DND-41 (cell line): Measurements from ENCODE around the gene GNG4.

ENCODE experiments used
- ATAC-seq: fragments of 200-7000 bp; cut with Tn5 transposase; 3 replicates; pipeline ENCODE4 v1.9.1; 2021; ENCODE audit warnings: low read depth; ENCODE audit not compliant: insufficient read depth
- DNase-seq: peaks from one replicate; pipeline ENCODE4 v3.0.0-alpha.2; 2020
- H2AFZ ChIP-seq: 2 replicates; pipeline ENCODE4 v1.6.0; 2012; ENCODE audit warnings: low read depth, low read length
- H3K27ac ChIP-seq: 2 replicates; pipeline ENCODE4 v1.5.1; 2012; ENCODE audit warnings: low read length, inconsistent platforms
- H3K27me3 ChIP-seq: fragments of 200-600 bp; sonication (generic); 2 replicates; pipeline ENCODE4 v1.6.0; 2012; ENCODE audit warnings: low read length, mild to moderate bottlenecking, inconsistent platforms; ENCODE audit not compliant: insufficient read depth, poor library complexity
- H3K36me3 ChIP-seq: 2 replicates; pipeline ENCODE4 v1.5.1; 2012; ENCODE audit warnings: low read length, inconsistent platforms; ENCODE audit not compliant: insufficient read depth
- H3K4me1 ChIP-seq: 2 replicates; pipeline ENCODE4 v1.5.1; 2012; ENCODE audit warnings: mild to moderate bottlenecking, low read length; ENCODE audit not compliant: insufficient read depth
- H3K4me2 ChIP-seq: 2 replicates; pipeline ENCODE4 v1.6.0; 2012; ENCODE audit warnings: mild to moderate bottlenecking, moderate library complexity, low read length, inconsistent platforms; ENCODE audit not compliant: insufficient read depth
- H3K4me3 ChIP-seq, 2 experiments: fragments of 200-600 bp in 1 of 2; shearing (Covaris generic) in 1 of 2; 2 replicates each; pipeline ENCODE4 v1.5.1; 2012 to 2016; ENCODE audit warnings: inconsistent platforms in 2 of 2, low read length in 2 of 2, mild to moderate bottlenecking in 2 of 2, low read depth in 1 of 2, moderate library complexity in 1 of 2
- H3K79me2 ChIP-seq: 2 replicates; pipeline ENCODE4 v1.6.0; 2012; ENCODE audit warnings: low read length, inconsistent platforms; ENCODE audit not compliant: insufficient read depth
- H3K9ac ChIP-seq: 2 replicates; pipeline ENCODE4 v1.6.0; 2012; ENCODE audit warnings: low read depth, mild to moderate bottlenecking, inconsistent platforms, low read length, moderate library complexity
- H3K9me3 ChIP-seq: 2 replicates; pipeline ENCODE4 v1.5.1; 2012; ENCODE audit warnings: low read length, moderate library complexity, mild to moderate bottlenecking, inconsistent platforms; ENCODE audit not compliant: insufficient read depth, severe bottlenecking
- H4K20me1 ChIP-seq: 2 replicates; pipeline ENCODE4 v1.6.0; 2012; ENCODE audit warnings: low read length; ENCODE audit not compliant: insufficient read depth
- EZH2 ChIP-seq: IDR thresholded peaks from 3 replicates; pipeline ENCODE4 v1.6.1; 2012; ENCODE audit warnings: borderline replicate concordance, low read depth, mild to moderate bottlenecking, moderate library complexity, low read length, inconsistent platforms; ENCODE audit not compliant: severe bottlenecking
- TF ChIP-seq, protein P1 (sequence below): IDR thresholded peaks from 2 replicates; pipeline ENCODE4 v1.5.1; 2012; ENCODE audit warnings: borderline replicate concordance, low read length, moderate library complexity, mild to moderate bottlenecking; ENCODE audit not compliant: poor library complexity, severe bottlenecking; ENCODE audit errors: extremely low read depth

The GNG4 gene

DNA sequence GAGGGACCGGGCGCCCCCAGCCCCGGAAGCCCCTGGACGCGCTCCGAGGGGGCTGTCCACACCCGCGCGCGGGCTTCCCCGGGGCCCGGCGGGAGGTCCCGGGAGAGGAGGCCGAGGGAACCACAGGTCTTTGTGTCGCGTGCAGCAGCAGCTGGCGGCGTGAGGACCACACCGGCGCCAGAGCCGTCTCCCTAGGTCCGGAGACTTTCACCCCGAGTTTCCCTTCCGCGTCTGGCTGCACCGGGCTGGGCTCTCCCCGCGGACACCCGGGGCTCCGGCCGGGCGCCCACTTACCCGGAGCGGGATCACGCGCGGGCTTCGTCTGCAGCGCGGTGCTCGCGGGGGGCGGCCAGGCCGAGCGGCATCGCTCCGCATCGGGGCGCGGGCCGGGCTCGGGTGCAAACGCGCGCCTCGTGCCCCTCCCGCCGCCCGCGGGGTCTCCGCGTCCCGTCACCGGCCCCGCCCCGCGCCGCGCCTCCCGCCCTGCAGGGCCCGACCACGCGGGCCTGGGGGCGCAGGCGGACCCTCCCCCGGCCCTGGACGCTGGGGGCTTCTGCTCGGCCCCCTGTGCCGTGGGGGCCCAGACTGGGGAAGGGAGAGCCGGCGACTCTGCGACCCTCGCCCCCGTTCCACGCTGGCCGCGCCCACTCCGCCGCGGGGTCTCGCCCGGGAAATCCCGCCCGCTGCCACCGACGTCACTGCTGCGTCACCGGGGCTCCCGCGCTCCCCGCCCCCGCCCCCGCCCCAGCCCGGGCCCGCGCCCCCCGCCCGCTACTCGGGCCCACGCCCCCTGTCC lies at the start of gene GNG4:
Gene GNG4 (minus strand): TSS at position 417 of the 796 bp plus-strand sequence. CDS start 65,946 bp downstream, outside the sequence.
- peak within 1 kb of the TSS; percentile 55 for H3K4me2 ChIP-seq
- peak within 1 kb of the TSS; percentile 52; the same call in 1 of the 2 replicates for H2AFZ ChIP-seq
- ATAC-seq = 0 out of 3 replicates have a peak, but pooled peaks have one; percentile 13

DNA sequence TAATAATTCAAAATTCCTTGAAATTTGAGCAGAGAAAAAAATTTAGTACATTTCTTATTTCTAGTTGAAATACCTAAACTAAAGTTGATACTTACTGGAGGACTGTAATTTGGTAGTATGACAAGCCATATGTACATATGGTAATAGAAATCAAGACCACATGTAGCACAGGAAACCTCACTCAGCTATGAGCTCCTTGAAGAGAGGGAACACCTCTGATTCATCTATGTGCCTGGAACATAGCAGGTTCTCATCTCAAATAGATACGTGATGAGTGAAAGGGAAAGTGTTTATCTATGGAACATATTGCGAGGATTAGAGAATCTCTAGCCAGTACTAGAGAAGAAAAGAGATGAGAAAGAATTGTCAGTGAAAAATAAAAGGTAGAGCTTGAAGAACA lies 47.9 kb upstream of the GNG4 start:
- H3K27me3 ChIP-seq = no peaks in the 10 kb centered on the region
- no peak overlapping the region for H3K4me3 ChIP-seq
- DNase-seq (no peak), ATAC-seq (no peak)
- no peak overlapping the region for H3K9ac ChIP-seq
- H2AFZ ChIP-seq = no peak overlapping the region
- H4K20me1 ChIP-seq = no peaks in the 10 kb centered on the region
- no peak overlapping the region for H3K27ac ChIP-seq
- H3K4me2 ChIP-seq = no peak overlapping the region
- no peak for TF ChIP-seq EZH2
- TF ChIP-seq, protein P1, sequence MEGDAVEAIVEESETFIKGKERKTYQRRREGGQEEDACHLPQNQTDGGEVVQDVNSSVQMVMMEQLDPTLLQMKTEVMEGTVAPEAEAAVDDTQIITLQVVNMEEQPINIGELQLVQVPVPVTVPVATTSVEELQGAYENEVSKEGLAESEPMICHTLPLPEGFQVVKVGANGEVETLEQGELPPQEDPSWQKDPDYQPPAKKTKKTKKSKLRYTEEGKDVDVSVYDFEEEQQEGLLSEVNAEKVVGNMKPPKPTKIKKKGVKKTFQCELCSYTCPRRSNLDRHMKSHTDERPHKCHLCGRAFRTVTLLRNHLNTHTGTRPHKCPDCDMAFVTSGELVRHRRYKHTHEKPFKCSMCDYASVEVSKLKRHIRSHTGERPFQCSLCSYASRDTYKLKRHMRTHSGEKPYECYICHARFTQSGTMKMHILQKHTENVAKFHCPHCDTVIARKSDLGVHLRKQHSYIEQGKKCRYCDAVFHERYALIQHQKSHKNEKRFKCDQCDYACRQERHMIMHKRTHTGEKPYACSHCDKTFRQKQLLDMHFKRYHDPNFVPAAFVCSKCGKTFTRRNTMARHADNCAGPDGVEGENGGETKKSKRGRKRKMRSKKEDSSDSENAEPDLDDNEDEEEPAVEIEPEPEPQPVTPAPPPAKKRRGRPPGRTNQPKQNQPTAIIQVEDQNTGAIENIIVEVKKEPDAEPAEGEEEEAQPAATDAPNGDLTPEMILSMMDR = no peak
- no peaks in the 10 kb centered on the region for H3K36me3 ChIP-seq
- H3K4me1 ChIP-seq = no peaks in the 10 kb centered on the region
- H3K79me2 ChIP-seq = no peaks in the 10 kb centered on the region
- H3K9me3 ChIP-seq = no peaks in the 10 kb centered on the region

More for the DNA sequence above, at the start of gene GNG4:
- H3K79me2 ChIP-seq = no peaks in the 10 kb centered on the region
- no peak for DNase-seq
- H3K27ac ChIP-seq = no peak within 1 kb of the TSS
- H4K20me1 ChIP-seq = no peaks in the 10 kb centered on the region
- peaks cover 11% of the 10 kb centered on the region for H3K4me1 ChIP-seq
- H3K9me3 ChIP-seq = no peaks in the 10 kb centered on the region
- no peak within 1 kb of the TSS for H3K9ac ChIP-seq
- peaks cover 13% of the 10 kb centered on the region for H3K27me3 ChIP-seq
- peak within 1 kb of the TSS in 1 of 2 experiments; percentile 6; a peak in 1 of 4 replicates for H3K4me3 ChIP-seq
- no peak for TF ChIP-seq EZH2
- TF ChIP-seq, protein P1 = no peak
- no peaks in the 10 kb centered on the region for H3K36me3 ChIP-seq

DNA sequence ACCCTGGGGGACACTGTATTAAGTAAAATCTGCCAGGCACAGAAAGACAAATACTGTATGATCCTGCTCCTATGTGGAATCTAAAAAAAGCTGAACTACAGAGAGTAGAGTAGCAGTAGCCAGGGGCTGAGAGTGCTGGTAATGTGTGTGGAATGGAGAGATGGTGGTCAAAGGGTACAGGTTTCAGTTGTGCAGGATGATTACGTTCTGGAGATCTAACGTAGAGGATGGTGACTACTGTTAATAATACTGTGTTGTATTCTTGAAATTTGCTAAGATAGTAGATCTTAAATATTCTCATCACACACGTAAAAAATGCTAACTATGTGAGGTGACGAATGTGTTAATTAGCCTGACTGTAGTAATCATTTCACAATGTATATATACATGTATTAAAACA lies 39.8 kb upstream of the GNG4 start:
- Histone ChIP-seq H3K4me1 (no peaks in the 10 kb centered on the region), H3K27me3 (no peaks in the 10 kb centered on the region), H3K9ac (no peak overlapping the region), H3K27ac (no peak overlapping the region), H4K20me1 (no peaks in the 10 kb centered on the region), H3K79me2 (no peaks in the 10 kb centered on the region), H3K4me3 (no peak overlapping the region), H3K9me3 (no peaks in the 10 kb centered on the region), H3K36me3 (no peaks in the 10 kb centered on the region), H2AFZ (no peak overlapping the region), H3K4me2 (no peak overlapping the region)
- DNase-seq (no peak), ATAC-seq (no peak)
- TF ChIP-seq, protein P1 = no peak
- TF ChIP-seq EZH2 = no peak
